ENCODE measurements around the gene TMEM255B. TPM values are rescaled to one million over a fixed set of nuclear protein-coding genes. Genes with fewer than 3 reads are reported as not detected.

TMEM255B gene
- total RNA-seq, 4 donors from 2014 or later, result 1.8 to 17.3 (median 3.5) TPM; not detected in 1

DNA sequence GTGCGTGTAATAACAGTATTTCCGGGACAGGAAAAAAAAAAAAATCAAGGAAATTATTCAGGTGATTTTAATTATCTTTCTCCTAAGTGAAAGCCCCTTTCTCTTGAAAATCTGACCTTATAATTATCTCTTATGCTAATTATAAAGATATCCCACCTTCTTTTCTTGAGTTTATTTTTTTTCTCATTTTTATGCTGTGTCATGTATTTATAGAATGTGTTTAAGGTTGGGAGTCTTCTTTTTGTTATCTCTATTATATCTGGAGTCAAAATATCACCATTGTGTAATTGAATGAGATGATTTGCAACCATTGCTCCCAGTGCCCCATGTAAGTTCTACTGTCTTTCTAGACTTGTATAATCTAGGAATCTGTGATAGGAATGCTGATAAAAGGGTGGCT, 3.0 kb downstream of the TMEM255B start:
- Histone ChIP-seq H3K36me3 (no peaks in the 10 kb centered on the region), H3K9me3 (no peaks in the 10 kb centered on the region), H3K4me3 (no peak overlapping the region), H3K4me1 (peaks cover 0 to 10% (median 8%) of the 10 kb centered on the region in 4 donors), H3K27ac (no peak overlapping the region), H3K27me3 (no peaks in the 10 kb centered on the region)
- DNase-seq, result no peak
- TF ChIP-seq POLR2A (IDR thresholded peaks at IDR 0.05) (no peak), CTCF (IDR thresholded peaks at IDR 0.05) (no peak)

DNA sequence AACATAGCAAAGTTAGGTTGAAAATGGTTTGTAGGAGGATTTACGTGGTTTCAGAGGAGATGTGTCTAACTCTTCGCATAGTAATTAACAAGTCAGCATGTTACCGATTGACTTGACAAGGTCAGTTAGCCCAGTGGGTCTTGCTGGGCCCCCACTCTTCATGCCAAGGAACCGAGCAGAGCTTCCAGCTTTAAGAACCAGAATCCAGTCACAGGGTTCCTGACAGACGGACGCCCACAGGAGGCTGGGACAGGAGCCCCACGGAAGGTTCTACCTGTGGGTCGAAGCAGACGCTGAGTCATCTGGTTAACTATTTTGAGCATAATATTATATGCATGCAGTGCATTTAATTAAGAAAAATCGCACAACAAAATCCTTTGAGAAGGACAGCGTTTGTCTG, 3.5 kb downstream of the TMEM255B start:
- Histone ChIP-seq H3K9me3 (no peaks in the 10 kb centered on the region), H3K4me1 (peaks cover 0 to 10% (median 8%) of the 10 kb centered on the region in 4 donors), H3K4me3 (no peak overlapping the region), H3K27ac (no peak overlapping the region), H3K27me3 (no peaks in the 10 kb centered on the region), H3K36me3 (no peaks in the 10 kb centered on the region)
- DNase-seq, result peak in 2 of 3 donors; percentile 5 to 25
- TF ChIP-seq POLR2A (IDR thresholded peaks at IDR 0.05), result no peak
- no peak for TF ChIP-seq CTCF (IDR thresholded peaks at IDR 0.05)

DNA sequence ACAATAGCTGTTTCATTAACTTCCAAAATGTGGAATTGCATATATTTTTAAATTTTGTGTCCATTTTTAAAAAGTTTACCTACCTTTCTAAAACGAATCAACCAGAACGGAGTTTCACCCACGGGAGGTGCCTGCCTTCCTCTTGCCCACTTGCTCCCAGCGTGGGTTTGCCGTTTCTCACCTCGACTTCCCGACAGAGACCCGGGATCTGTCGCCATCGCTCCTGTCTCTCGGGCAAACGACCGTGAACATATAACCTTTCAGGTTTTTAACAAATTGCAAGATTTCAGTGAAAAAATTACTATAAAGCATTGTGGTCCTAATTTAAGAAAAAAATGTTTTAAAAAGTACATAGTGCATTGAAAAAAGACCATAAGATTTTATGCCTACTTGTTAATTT, 4.2 kb downstream of the TMEM255B start:
- Histone ChIP-seq H3K4me3 (no peak overlapping the region), H3K27ac (no peak overlapping the region), H3K27me3 (no peaks in the 10 kb centered on the region), H3K4me1 (peaks cover 0 to 9% (median 8%) of the 10 kb centered on the region in 4 donors), H3K9me3 (no peaks in the 10 kb centered on the region), H3K36me3 (no peaks in the 10 kb centered on the region)
- no peak for TF ChIP-seq POLR2A (IDR thresholded peaks at IDR 0.05)
- no peak for TF ChIP-seq CTCF (IDR thresholded peaks at IDR 0.05)
- DNase-seq, result peak in 2 of 3 donors; percentile 2 to 28

DNA sequence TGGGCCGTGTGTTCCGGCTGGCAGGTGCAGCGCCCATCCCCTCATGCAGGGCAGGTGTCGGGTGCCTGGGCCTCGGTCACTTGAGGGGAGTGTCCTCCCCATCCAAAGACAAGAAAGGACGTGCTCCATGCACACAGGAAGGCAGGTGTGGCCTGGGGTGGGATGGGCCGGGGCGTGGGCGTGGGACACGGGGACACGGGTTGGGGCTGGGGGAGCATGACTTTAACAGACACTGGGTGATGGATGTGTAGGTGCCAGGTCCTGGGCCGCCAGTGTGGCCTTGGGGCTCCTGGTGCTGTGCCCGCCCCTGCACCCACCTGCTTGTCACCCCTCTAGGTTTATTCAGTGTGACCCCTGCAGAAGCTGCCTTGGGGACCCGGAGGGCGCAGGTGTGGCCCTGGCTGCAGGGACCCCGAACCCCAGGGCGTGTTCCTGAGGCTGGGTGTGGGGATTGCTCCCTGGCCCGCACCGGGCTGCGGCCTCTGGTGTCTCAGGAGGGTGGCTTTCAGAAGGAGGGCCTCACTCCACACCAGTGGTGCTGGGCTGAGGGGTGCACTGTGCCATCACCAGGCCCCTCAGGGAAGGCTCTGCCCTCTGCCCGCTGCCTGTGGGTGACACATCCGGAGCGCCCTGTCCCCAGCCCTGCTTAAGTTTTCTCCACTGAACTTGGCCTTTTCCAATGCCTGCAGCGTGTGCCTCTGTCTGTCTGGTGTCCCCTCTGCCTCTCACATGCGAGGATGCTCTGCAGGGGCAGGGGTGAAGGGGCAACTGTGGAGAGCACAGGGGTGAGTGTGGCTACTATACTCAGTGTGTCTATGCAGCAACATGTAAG, 5.2 kb downstream of the TMEM255B start:
- H3K27ac ChIP-seq, result no peak overlapping the region
- H3K9me3 ChIP-seq, result no peaks in the 10 kb centered on the region
- H3K36me3 ChIP-seq, result no peaks in the 10 kb centered on the region
- TF ChIP-seq CTCF (IDR thresholded peaks at IDR 0.05) (no peak), POLR2A (IDR thresholded peaks at IDR 0.05) (no peak)
- H3K27me3 ChIP-seq, result no peaks in the 10 kb centered on the region
- H3K4me3 ChIP-seq, result no peak overlapping the region
- peaks cover 0 to 9% (median 6%) of the 10 kb centered on the region in 4 donors for H3K4me1 ChIP-seq
- peak in 2 of 3 donors; percentile 39 to 41 for DNase-seq

- peak in 2 of 3 donors; percentile 30 to 34 for DNase-seq
- Histone ChIP-seq H3K27me3 (no peaks in the 10 kb centered on the region), H3K4me1 (peaks cover 0 to 1% (median 0%) of the 10 kb centered on the region in 4 donors), H3K9me3 (no peaks in the 10 kb centered on the region), H3K4me3 (no peak overlapping the region), H3K36me3 (no peaks in the 10 kb centered on the region), H3K27ac (no peak overlapping the region)
- TF ChIP-seq POLR2A (IDR thresholded peaks at IDR 0.05) (no peak), CTCF (IDR thresholded peaks at IDR 0.05) (no peak)
Observed at GRCh38 chr13:113764793-113765563, 6.0 kb downstream of the TMEM255B start.

Measured in Peyer's patch (tissue), 4 donors.